Common myeloid progenitor, CD34-positive (primary cell): ENCODE data around the gene ZBTB21.
"Not testable (repeated sequence)": the region's sequence is repeated elsewhere in the genome, so short reads cannot be mapped to it uniquely, and the experiment has no call there.

ENCODE experiments used
- CTCF ChIA-PET: fragments of 350-600 bp; sonication (Branson Sonifier 250); formaldehyde crosslinking; loops from one replicate; lab custom pipeline; 2021; ENCODE audit warnings: antibody characterized with exemption; lab: Charles Lee
- POLR2A ChIA-PET: fragments of 350-600 bp; sonication (Branson Sonifier 250); formaldehyde crosslinking; loops from one replicate; lab custom pipeline; 2021; ENCODE audit warnings: antibody characterized with exemption; lab: Charles Lee
- DNase-seq, 3 donors: peaks; one replicate each; pipeline versions ENCODE4 v3.0.0 to v3.0.0-alpha.2; 2013
- H3K27ac ChIP-seq, 2 experiments: 1 replicate in 1 of 2; 2 replicates in 1 of 2; pipeline ENCODE4 v1.7.0; 2013; ENCODE audit warnings: inconsistent platforms in 2 of 2, low read length in 2 of 2, mild to moderate bottlenecking in 2 of 2, low read depth in 1 of 2, moderate library complexity in 1 of 2; ENCODE audit not compliant: severe bottlenecking in 2 of 2, insufficient read depth in 1 of 2, poor library complexity in 1 of 2
- H3K27me3 ChIP-seq, 5 experiments: replicated peaks in 2 of 5; 1 replicate in 3 of 5; 2 replicates in 2 of 5; pipeline versions ENCODE4 v1.6.1 to v1.7.0; 2013; ENCODE audit warnings: low read length in 4 of 5, mild to moderate bottlenecking in 2 of 5, moderate library complexity in 2 of 5, inconsistent platforms in 1 of 5; ENCODE audit not compliant: insufficient read depth in 5 of 5, control insufficient read depth in 4 of 5
- H3K36me3 ChIP-seq, 4 experiments: 1 replicate in 2 of 4; 2 replicates in 2 of 4; pipeline versions ENCODE4 v1.6.1 to v1.7.0; 2013; ENCODE audit warnings: low read length in 3 of 4, control low read depth in 1 of 4, mild to moderate bottlenecking in 1 of 4; ENCODE audit not compliant: control insufficient read depth in 4 of 4, insufficient read depth in 4 of 4
- H3K4me1 ChIP-seq, 4 experiments: 1 replicate in 3 of 4; 2 replicates in 1 of 4; pipeline versions ENCODE4 v1.6.1 to v1.7.1; 2013; ENCODE audit warnings: low read length in 3 of 4, mild to moderate bottlenecking in 3 of 4, control low read depth in 1 of 4, inconsistent platforms in 1 of 4, moderate library complexity in 1 of 4; ENCODE audit not compliant: control insufficient read depth in 4 of 4, insufficient read depth in 4 of 4; ENCODE audit errors: control extremely low read depth in 1 of 4
- H3K4me3 ChIP-seq, 7 experiments: 1 replicate in 4 of 7; 2 replicates in 3 of 7; pipeline versions ENCODE4 v1.5.1 to v1.7.0; 2013; ENCODE audit warnings: mild to moderate bottlenecking in 7 of 7, low read length in 6 of 7, moderate library complexity in 6 of 7, inconsistent platforms in 2 of 7, low read depth in 2 of 7, control low read depth in 1 of 7; ENCODE audit not compliant: insufficient read depth in 4 of 7, control insufficient read depth in 1 of 7; ENCODE audit errors: extremely low read depth in 1 of 7
- H3K9me3 ChIP-seq, 5 experiments: 1 replicate in 4 of 5; 2 replicates in 1 of 5; pipeline versions ENCODE4 v1.6.1 to v1.7.1; 2013; ENCODE audit warnings: low read length in 4 of 5, mild to moderate bottlenecking in 2 of 5, inconsistent platforms in 1 of 5, low read depth in 1 of 5, moderate library complexity in 1 of 5; ENCODE audit not compliant: control insufficient read depth in 4 of 5, insufficient read depth in 2 of 5; ENCODE audit errors: control extremely low read depth in 1 of 5
- WGBS: methylation state at CpG from one replicate; pipeline ENCODE4 v1.1.5; 2013; ENCODE audit not compliant: insufficient coverage; 5-methylcytosine and 5-hydroxymethylcytosine counted together

Gene ZBTB21

GRCh38 chr21:41997657-41998056 lies 12.5 kb downstream of the ZBTB21 start:
- DNase-seq: no peak
- Histone ChIP-seq H3K4me3 (no peak overlapping the region), H3K9me3 (peaks cover 0 to 17% (median 6%) of the 10 kb centered on the region in 5 experiments), H3K27ac (no peak overlapping the region), H3K4me1 (no peaks in the 10 kb centered on the region), H3K27me3 (no peaks in the 10 kb centered on the region), H3K36me3 (peaks cover 11 to 58% (median 32%) of the 10 kb centered on the region in 4 experiments)
- CTCF ChIA-PET: interaction anchor here (0.8 kb wide), 1 partner anchor 120 kb away, joined by 3 read pairs; no protein-coding TSS in a partner anchor
- WGBS: 100% methylated on average over 1 of the region's 1 CpG
- POLR2A ChIA-PET: no interaction called here

DNA sequence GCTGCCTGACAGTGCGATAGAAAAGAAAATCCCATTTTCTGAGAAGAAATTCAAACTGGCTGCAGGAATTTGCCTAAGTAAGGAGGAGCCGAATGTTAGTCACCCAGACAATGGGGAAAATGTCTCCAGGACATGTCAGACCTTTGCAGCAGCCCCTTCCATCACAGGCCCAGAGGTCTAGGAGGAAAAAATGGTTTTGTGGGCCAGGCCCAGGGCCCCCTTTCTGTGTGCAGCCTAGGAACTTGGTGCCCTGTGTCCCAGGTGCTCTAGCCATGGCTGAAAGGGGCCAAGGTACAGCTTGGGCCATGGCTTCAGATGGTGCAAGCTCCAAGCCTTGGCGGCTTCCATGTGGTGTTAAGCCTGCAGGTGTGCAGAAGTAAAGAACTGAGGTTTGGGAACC lies 14.6 kb downstream of the ZBTB21 start:
- CTCF ChIA-PET: interaction anchor here (1.5 kb wide), 2 partner anchors 10 to 130 kb away, joined by 4 to 6 read pairs; no protein-coding TSS in a partner anchor
- DNase-seq: no peak
- POLR2A ChIA-PET: no interaction called here
- Histone ChIP-seq H3K9me3 (peaks cover 0 to 17% (median 6%) of the 10 kb centered on the region in 5 experiments), H3K4me1 (no peaks in the 10 kb centered on the region), H3K27me3 (no peaks in the 10 kb centered on the region), H3K27ac (no peak overlapping the region), H3K4me3 (no peak overlapping the region), H3K36me3 (peaks cover 18 to 57% (median 39%) of the 10 kb centered on the region in 4 experiments)
- WGBS: 100% methylated on average over 3 of the region's 3 CpGs

GRCh38 chr21:41994613-41995012 lies 15.5 kb downstream of the ZBTB21 start:
- DNase-seq, H3K4me1 ChIP-seq, H3K27me3 ChIP-seq, H3K4me3 ChIP-seq, H3K27ac ChIP-seq, POLR2A ChIA-PET: not testable (repeated sequence)
- no CpG with 5 or more reads among the region's 5 CpGs for WGBS
- CTCF ChIA-PET: interaction anchor here (1.8 kb wide), 1 partner anchor 11 kb away, joined by 9 read pairs; no protein-coding TSS in a partner anchor
- Histone ChIP-seq H3K36me3 (peaks cover 18 to 53% (median 37%) of the 10 kb centered on the region in 4 experiments), H3K9me3 (peaks cover 0 to 17% (median 6%) of the 10 kb centered on the region in 5 experiments)

- no peak overlapping the region for H3K27ac ChIP-seq
- no peaks in the 10 kb centered on the region for H3K4me1 ChIP-seq
- ChIA-PET POLR2A (no interaction called here), CTCF (interaction anchor here (1.0 to 1.8 kb wide), 4 partner anchors 12 to 83 kb away, joined by 3 to 9 read pairs (median 4); no protein-coding TSS in a partner anchor)
- H3K27me3 ChIP-seq: no peaks in the 10 kb centered on the region
- H3K36me3 ChIP-seq: peaks cover 18 to 53% (median 35%) of the 10 kb centered on the region in 4 experiments
- peaks cover 0 to 17% (median 6%) of the 10 kb centered on the region in 5 experiments for H3K9me3 ChIP-seq
- no peak overlapping the region for H3K4me3 ChIP-seq
- DNase-seq: no peak
- 100% methylated on average over 2 of the region's 6 CpGs for WGBS
These were observed 16.4 kb downstream of the ZBTB21 start for GRCh38 chr21:41993744-41994143.

GRCh38 chr21:41992576-41992975 lies 17.6 kb downstream of the ZBTB21 start:
- Histone ChIP-seq H3K36me3 (peaks cover 17 to 53% (median 33%) of the 10 kb centered on the region in 4 experiments), H3K27me3 (no peaks in the 10 kb centered on the region), H3K4me3 (no peak overlapping the region), H3K4me1 (no peaks in the 10 kb centered on the region), H3K9me3 (peaks cover 0 to 17% (median 6%) of the 10 kb centered on the region in 5 experiments), H3K27ac (no peak overlapping the region)
- ChIA-PET CTCF (interaction anchor here (0.8 to 1.5 kb wide), 3 partner anchors 60 to 176 kb away, joined by 3 to 4 read pairs (median 3); no protein-coding TSS in a partner anchor), POLR2A (no interaction called here)
- DNase-seq: no peak
- WGBS: 95% methylated on average over 15 of the region's 15 CpGs

GRCh38 chr21:41991659-41992058 lies 18.5 kb downstream of the ZBTB21 start:
- CTCF ChIA-PET: interaction anchor here (0.9 to 1.7 kb wide), 4 partner anchors 11 to 175 kb away, joined by 3 to 4 read pairs (median 3); no protein-coding TSS in a partner anchor
- Histone ChIP-seq H3K4me1 (no peaks in the 10 kb centered on the region), H3K36me3 (peaks cover 16 to 51% (median 29%) of the 10 kb centered on the region in 4 experiments), H3K27me3 (no peaks in the 10 kb centered on the region), H3K9me3 (peaks cover 0 to 15% (median 6%) of the 10 kb centered on the region in 5 experiments), H3K4me3 (no peak overlapping the region), H3K27ac (no peak overlapping the region)
- no peak for DNase-seq
- 98% methylated on average over 15 of the region's 16 CpGs for WGBS
- POLR2A ChIA-PET: interaction anchor here (1.0 kb wide), 1 partner anchor 99 kb away, joined by 3 read pairs; no protein-coding TSS in a partner anchor

DNA sequence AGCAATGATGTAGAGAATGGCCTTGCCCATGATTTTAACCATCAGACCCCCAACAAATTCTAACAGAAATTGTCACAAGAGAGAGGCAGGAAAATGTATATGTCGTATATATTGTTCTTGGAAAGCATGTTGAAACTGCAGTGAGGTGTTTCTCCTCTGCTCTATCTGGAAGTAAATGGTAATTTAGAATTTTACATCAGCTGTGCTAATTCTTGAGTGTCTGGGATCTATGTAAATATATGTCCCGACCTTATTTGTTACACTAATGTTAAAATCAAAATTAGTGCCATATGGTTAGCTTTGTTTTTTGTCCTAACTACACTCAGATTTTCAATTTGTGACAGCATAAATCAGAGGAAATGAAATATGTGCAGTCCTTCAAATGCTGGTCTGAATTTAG lies 20.5 kb downstream of the ZBTB21 start:
- Histone ChIP-seq H3K9me3 (no peaks in the 10 kb centered on the region), H3K4me1 (no peaks in the 10 kb centered on the region), H3K4me3 (no peak overlapping the region), H3K36me3 (peaks cover 16 to 38% (median 28%) of the 10 kb centered on the region in 4 experiments), H3K27me3 (no peaks in the 10 kb centered on the region), H3K27ac (no peak overlapping the region)
- ChIA-PET POLR2A (interaction anchor here (1.3 kb wide), 1 partner anchor 19 kb away, joined by 3 read pairs; no protein-coding TSS in a partner anchor), CTCF (no interaction called here)
- DNase-seq: no peak
- 100% methylated on average over 1 of the region's 2 CpGs for WGBS
